GM21515 (cell line): ENCODE measurements around the gene KRTAP4-4.
"Not testable (repeated sequence)": the region's sequence is repeated elsewhere in the genome, so short reads cannot be mapped to it uniquely, and the experiment has no call there.

ENCODE experiments used
- ATAC-seq: cut with Tn5 transposase; IDR thresholded peaks from one replicate; pipeline ENCODE4 v1.9.1; 2021; ENCODE audit not compliant: unreplicated experiment

KRTAP4-4 gene

GRCh38 chr17:41160648-41161047 lies at the start of gene KRTAP4-4:
Gene KRTAP4-4 (minus strand): TSS chr17:41160748. CDS start chr17:41160691, 57 bp downstream.
- ATAC-seq, result no peak

- no peak for ATAC-seq
Observed at GRCh38 chr17:41199421-41200078, 39.0 kb upstream of the KRTAP4-4 start.

GRCh38 chr17:41196068-41196467 lies 35.5 kb upstream of the KRTAP4-4 start:
- no peak for ATAC-seq

- ATAC-seq, result no peak
Observed at GRCh38 chr17:41190328-41190727, 29.8 kb upstream of the KRTAP4-4 start.

- ATAC-seq, result not testable (repeated sequence)
Observed at GRCh38 chr17:41189837-41190318, 29.3 kb upstream of the KRTAP4-4 start, which contains the start of gene KRTAP9-1. Gene KRTAP9-1 (plus strand): TSS chr17:41189887. CDS start chr17:41189887, 0 bp downstream.

- no peak for ATAC-seq
Observed at GRCh38 chr17:41186872-41187271, 26.3 kb upstream of the KRTAP4-4 start.

GRCh38 chr17:41185001-41185400 lies 24.5 kb upstream of the KRTAP4-4 start:
- no peak for ATAC-seq

- ATAC-seq, result no peak
Observed at GRCh38 chr17:41184480-41184961, 24.0 kb upstream of the KRTAP4-4 start, which contains the start of gene KRTAP4-1. Gene KRTAP4-1 (minus strand): TSS chr17:41184911. CDS start chr17:41184854, 57 bp downstream.

GRCh38 chr17:41178843-41179616 lies 18.5 kb upstream of the KRTAP4-4 start:
- ATAC-seq, result no peak

- ATAC-seq, result no peak
Observed at GRCh38 chr17:41178341-41178740, 17.8 kb upstream of the KRTAP4-4 start.

- ATAC-seq, result no peak
Observed at GRCh38 chr17:41177727-41178271, 17.3 kb upstream of the KRTAP4-4 start, which contains the start of gene KRTAP4-2. Gene KRTAP4-2 (minus strand): TSS chr17:41178221. CDS start chr17:41178164, 57 bp downstream.

GRCh38 chr17:41176744-41177387 lies 16.3 kb upstream of the KRTAP4-4 start:
- ATAC-seq, result no peak

- no peak for ATAC-seq
Observed at GRCh38 chr17:41171886-41172285, 11.3 kb upstream of the KRTAP4-4 start.

GRCh38 chr17:41168121-41168520 lies 7.6 kb upstream of the KRTAP4-4 start, which contains the start of gene KRTAP4-3:
Gene KRTAP4-3 (minus strand): TSS chr17:41168221. CDS start chr17:41168172, 49 bp downstream.
- ATAC-seq, result no peak

GRCh38 chr17:41167561-41167960 lies 7.0 kb upstream of the KRTAP4-4 start:
- ATAC-seq, result no peak

GRCh38 chr17:41163828-41164227 lies 3.3 kb upstream of the KRTAP4-4 start:
- no peak for ATAC-seq

GRCh38 chr17:41160190-41160589 lies 358 bp downstream of the KRTAP4-4 start:
- ATAC-seq, result not testable (repeated sequence)

GRCh38 chr17:41153856-41154255 lies 6.7 kb downstream of the KRTAP4-4 start:
- ATAC-seq, result no peak

GRCh38 chr17:41151525-41151924 lies 9.0 kb downstream of the KRTAP4-4 start:
- no peak for ATAC-seq

- no peak for ATAC-seq
Observed at GRCh38 chr17:41150026-41150425, 10.5 kb downstream of the KRTAP4-4 start.

- ATAC-seq, result no peak
Observed at GRCh38 chr17:41149652-41149985, 10.9 kb downstream of the KRTAP4-4 start, which contains the start of gene KRTAP4-5. Gene KRTAP4-5 (minus strand): TSS chr17:41149825. CDS start chr17:41149767, 58 bp downstream.
